Mesothelial cell of epicardium (in vitro differentiated cells): Measurements from ENCODE around the gene TM6SF1. TPM values are rescaled to one million over a fixed set of nuclear protein-coding genes. Genes with fewer than 3 reads are reported as not detected.

Experiments
- DNase-seq, 2 experiments: peaks; one replicate each; pipeline ENCODE4 v3.0.0; 2021; ENCODE audit warnings: low spot score in 2 of 2; ENCODE audit not compliant: unreplicated experiment in 2 of 2
- H3K27ac Mint-ChIP-seq: 2 replicates; pipeline ENCODE4 v1.8.0; 2021; ENCODE audit warnings: mixed read lengths
- H3K27me3 Mint-ChIP-seq: 2 replicates; pipeline ENCODE4 v1.8.0; 2021; ENCODE audit warnings: low read depth, mixed read lengths
- H3K36me3 Mint-ChIP-seq: 2 replicates; pipeline ENCODE4 v1.8.0; 2021; ENCODE audit warnings: mixed read lengths
- H3K4me1 Mint-ChIP-seq: 2 replicates; pipeline ENCODE4 v1.8.0; 2021; ENCODE audit warnings: mixed read lengths
- H3K4me3 Mint-ChIP-seq: 2 replicates; pipeline ENCODE4 v1.8.0; 2021; ENCODE audit warnings: mild to moderate bottlenecking, moderate library complexity, mixed read lengths
- H3K9me3 Mint-ChIP-seq: 2 replicates; pipeline ENCODE4 v1.8.0; 2021; ENCODE audit warnings: mixed read lengths
- microRNA-seq: library from miRNA; unstranded; fragments of <30 nt; microRNA quantifications from one replicate; pipeline ENCODE4 v1.2.0, GENCODE V29; 2021; ENCODE audit warnings: inconsistent platforms, mixed read lengths
- total RNA-seq: library from RNA; stranded (reverse); gene quantifications from 3 replicates; pipeline ENCODE4 v1.2.1, GENCODE V29; 2021
- TF ChIP-seq, protein P1 (sequence below): fragments of 200-600 bp; sonication (generic); IDR thresholded peaks from one replicate; pipeline ENCODE4 v1.5.0; 2021; ENCODE audit warnings: antibody characterized with exemption; ENCODE audit not compliant: unreplicated experiment

TM6SF1 gene
- total RNA-seq, 1 donor from 2014 or later, result not detected

DNA sequence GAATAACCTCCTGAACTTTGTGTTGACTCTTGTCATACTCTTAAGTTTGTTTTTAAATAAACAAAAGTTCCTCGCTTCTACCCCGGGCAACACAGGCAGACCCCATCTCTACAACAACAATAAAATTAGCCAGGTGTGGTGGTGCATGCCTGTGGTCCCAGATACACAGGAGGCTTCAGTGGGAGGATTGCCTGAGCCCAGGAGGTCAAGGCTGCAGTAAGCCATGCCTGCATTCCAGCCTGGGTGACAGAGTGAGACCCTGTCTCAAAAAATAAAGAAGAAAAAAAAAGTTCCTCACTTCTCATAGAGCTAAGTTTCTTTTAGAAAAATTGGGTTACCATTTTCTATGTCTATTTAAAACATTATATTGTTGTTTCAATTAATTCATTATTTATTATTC lies 70.9 kb downstream of the TM6SF1 start:
- H3K27me3 Mint-ChIP-seq, result no peaks in the 10 kb centered on the region
- TF ChIP-seq, protein P1, sequence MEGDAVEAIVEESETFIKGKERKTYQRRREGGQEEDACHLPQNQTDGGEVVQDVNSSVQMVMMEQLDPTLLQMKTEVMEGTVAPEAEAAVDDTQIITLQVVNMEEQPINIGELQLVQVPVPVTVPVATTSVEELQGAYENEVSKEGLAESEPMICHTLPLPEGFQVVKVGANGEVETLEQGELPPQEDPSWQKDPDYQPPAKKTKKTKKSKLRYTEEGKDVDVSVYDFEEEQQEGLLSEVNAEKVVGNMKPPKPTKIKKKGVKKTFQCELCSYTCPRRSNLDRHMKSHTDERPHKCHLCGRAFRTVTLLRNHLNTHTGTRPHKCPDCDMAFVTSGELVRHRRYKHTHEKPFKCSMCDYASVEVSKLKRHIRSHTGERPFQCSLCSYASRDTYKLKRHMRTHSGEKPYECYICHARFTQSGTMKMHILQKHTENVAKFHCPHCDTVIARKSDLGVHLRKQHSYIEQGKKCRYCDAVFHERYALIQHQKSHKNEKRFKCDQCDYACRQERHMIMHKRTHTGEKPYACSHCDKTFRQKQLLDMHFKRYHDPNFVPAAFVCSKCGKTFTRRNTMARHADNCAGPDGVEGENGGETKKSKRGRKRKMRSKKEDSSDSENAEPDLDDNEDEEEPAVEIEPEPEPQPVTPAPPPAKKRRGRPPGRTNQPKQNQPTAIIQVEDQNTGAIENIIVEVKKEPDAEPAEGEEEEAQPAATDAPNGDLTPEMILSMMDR, result no peak
- H3K4me3 Mint-ChIP-seq, result no peak overlapping the region
- H3K36me3 Mint-ChIP-seq, result peaks cover 9% of the 10 kb centered on the region
- no peaks in the 10 kb centered on the region for H3K9me3 Mint-ChIP-seq
- DNase-seq, result no peak
- H3K4me1 Mint-ChIP-seq, result peaks cover 7% of the 10 kb centered on the region
- H3K27ac Mint-ChIP-seq, result no peak overlapping the region

DNA sequence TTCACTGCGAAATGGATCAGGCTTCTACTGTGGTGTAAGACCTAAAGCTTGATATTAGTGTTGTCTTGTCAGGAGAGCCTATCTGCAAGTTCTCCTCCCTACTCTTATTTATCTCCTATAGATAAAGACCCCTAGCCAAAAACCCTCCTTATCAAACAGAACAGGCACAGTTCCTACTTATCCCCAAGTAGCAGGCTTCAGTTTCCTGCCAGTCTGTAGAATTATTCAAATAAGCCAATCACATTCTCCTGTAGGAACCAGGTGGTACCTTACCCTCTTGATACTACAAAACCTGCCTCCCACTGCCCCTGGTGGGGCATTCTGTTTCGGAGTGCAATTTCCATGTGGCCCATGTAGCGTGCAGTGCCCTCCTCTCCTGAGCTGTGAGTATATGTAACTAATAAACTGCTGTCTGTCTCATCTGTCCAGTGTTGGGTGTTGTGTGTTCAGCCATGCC lies 71.5 kb downstream of the TM6SF1 start:
- H3K27ac Mint-ChIP-seq, result peak overlapping the region; percentile 48
- H3K36me3 Mint-ChIP-seq, result peaks cover 7% of the 10 kb centered on the region
- TF ChIP-seq, protein P1, result no peak
- H3K27me3 Mint-ChIP-seq, result no peaks in the 10 kb centered on the region
- peaks cover 7% of the 10 kb centered on the region for H3K4me1 Mint-ChIP-seq
- H3K9me3 Mint-ChIP-seq, result no peaks in the 10 kb centered on the region
- no peak for DNase-seq
- no peak overlapping the region for H3K4me3 Mint-ChIP-seq

DNA sequence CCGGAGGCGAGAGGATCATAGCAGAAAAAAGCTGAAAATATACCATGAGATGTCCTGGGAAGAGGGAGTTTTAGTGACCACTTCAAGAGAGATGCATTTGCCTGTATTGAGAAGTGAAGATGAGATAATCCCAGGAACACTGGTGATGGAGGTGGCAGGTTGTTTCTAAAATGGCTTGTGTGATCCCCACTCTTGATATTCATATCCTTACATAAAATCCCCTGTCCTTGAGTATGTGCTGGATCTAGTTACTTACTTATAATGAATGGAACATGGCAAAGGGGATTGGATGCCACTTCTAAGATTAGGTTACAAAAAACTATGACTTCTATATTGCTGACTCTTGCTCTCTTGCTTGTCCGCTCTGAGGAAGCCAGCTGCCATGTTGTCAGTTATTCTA lies 78.1 kb downstream of the TM6SF1 start:
- H3K9me3 Mint-ChIP-seq, result peaks cover 17% of the 10 kb centered on the region
- peaks cover 3% of the 10 kb centered on the region for H3K4me1 Mint-ChIP-seq
- no peak for DNase-seq
- H3K27ac Mint-ChIP-seq, result no peak overlapping the region
- TF ChIP-seq, protein P1, result no peak
- no peak overlapping the region for H3K4me3 Mint-ChIP-seq
- H3K36me3 Mint-ChIP-seq, result peaks cover 27% of the 10 kb centered on the region
- H3K27me3 Mint-ChIP-seq, result no peaks in the 10 kb centered on the region

Small RNA genes lying within 50 kb of the gene (microRNA-seq; reads per million reads assigned to microRNA genes)
- 1.2 reads per million for gene MIR4515

Other genes starting within 250 kb of the TM6SF1 start
- 12.5 to 15.9 TPM (median 12.8 TPM) in 3 replicates for gene HOMER2, start 154.9 kb upstream of the TM6SF1 start, total RNA-seq
- 30.7 to 33.0 TPM (median 32.2 TPM) in 3 replicates for gene RAMAC, start 121.4 kb upstream of the TM6SF1 start, total RNA-seq
- 15.8 to 21.2 TPM (median 18.4 TPM) in 3 replicates for gene C15orf40, start 96.0 kb upstream of the TM6SF1 start, total RNA-seq
- 33.4 to 37.4 TPM (median 35.0 TPM) in 3 replicates for gene BTBD1, start 40.4 kb upstream of the TM6SF1 start, total RNA-seq
- 92.2 to 97.2 TPM (median 95.7 TPM) in 3 replicates for gene HDGFL3, start 100.2 kb downstream of the TM6SF1 start, total RNA-seq
- 49.5 to 54.0 TPM (median 50.9 TPM) in 3 replicates for gene BNC1, start 177.0 kb downstream of the TM6SF1 start, total RNA-seq